H1 (cell line): ENCODE results near the gene SYN1.

Experiments
- CHD2 ChIP-seq: IDR thresholded peaks from 2 replicates; pipeline ENCODE4 v1.6.1; 2012; ENCODE audit warnings: low read length, improper control_type of control experiment
- EP300 ChIP-seq, 2 experiments: IDR thresholded peaks; 1 replicate in 1 of 2; 2 replicates in 1 of 2; pipeline ENCODE4 v1.6.1; 2011 to 2012; ENCODE audit warnings: low read depth in 2 of 2, low read length in 2 of 2, mild to moderate bottlenecking in 2 of 2, borderline replicate concordance in 1 of 2, inconsistent platforms in 1 of 2, moderate library complexity in 1 of 2
- EZH2 ChIP-seq: fragments of 200-600 bp; sonication (generic); IDR thresholded peaks from 2 replicates; pipeline ENCODE4 v1.7.1; 2012; ENCODE audit warnings: low read depth, mild to moderate bottlenecking, moderate library complexity, low read length, inconsistent platforms; ENCODE audit not compliant: severe bottlenecking
- HDAC2 ChIP-seq, 2 experiments: fragments of 300-600 bp in 1 of 2; sonication (generic) in 1 of 2; IDR thresholded peaks; 2 replicates each; pipeline ENCODE4 v1.6.1; 2011 to 2012; ENCODE audit warnings: low read depth in 2 of 2, low read length in 2 of 2, mild to moderate bottlenecking in 2 of 2, moderate library complexity in 2 of 2, borderline replicate concordance in 1 of 2, inconsistent platforms in 1 of 2
- HDAC6 ChIP-seq: IDR thresholded peaks from one replicate; pipeline ENCODE4 v1.7.1; 2012; ENCODE audit warnings: low read depth, mild to moderate bottlenecking, inconsistent platforms, low read length, moderate library complexity
- JUND ChIP-seq: IDR thresholded peaks from 2 replicates; pipeline ENCODE4 v1.6.1; 2011; ENCODE audit warnings: mild to moderate bottlenecking, improper control_type of control experiment, low read length
- MAFK ChIP-seq: IDR thresholded peaks from 2 replicates; pipeline ENCODE4 v1.6.1; 2012; ENCODE audit warnings: low read depth, mild to moderate bottlenecking, improper control_type of control experiment, low read length
- POLR2A ChIP-seq, 2 experiments: IDR thresholded peaks; 1 replicate in 1 of 2; 2 replicates in 1 of 2; pipeline ENCODE4 v1.6.1; 2011; ENCODE audit warnings: low read depth in 2 of 2, low read length in 2 of 2, mild to moderate bottlenecking in 2 of 2; ENCODE audit errors: control extremely low read depth in 1 of 2
- TF ChIP-seq, protein P1 (sequence below), 3 experiments: IDR thresholded peaks; 1 replicate in 2 of 3; 2 replicates in 1 of 3; pipeline versions ENCODE4 v1.5.1 to v1.6.1; 2011; ENCODE audit warnings: low read length in 3 of 3, mild to moderate bottlenecking in 3 of 3, inconsistent platforms in 2 of 3, low read depth in 1 of 3, moderate library complexity in 1 of 3; ENCODE audit not compliant: insufficient read depth in 1 of 3; ENCODE audit errors: control extremely low read depth in 1 of 3
- TF ChIP-seq, protein P2 (sequence below): IDR thresholded peaks from 2 replicates; pipeline ENCODE4 v1.6.1; 2012; ENCODE audit warnings: inconsistent platforms

DNA sequence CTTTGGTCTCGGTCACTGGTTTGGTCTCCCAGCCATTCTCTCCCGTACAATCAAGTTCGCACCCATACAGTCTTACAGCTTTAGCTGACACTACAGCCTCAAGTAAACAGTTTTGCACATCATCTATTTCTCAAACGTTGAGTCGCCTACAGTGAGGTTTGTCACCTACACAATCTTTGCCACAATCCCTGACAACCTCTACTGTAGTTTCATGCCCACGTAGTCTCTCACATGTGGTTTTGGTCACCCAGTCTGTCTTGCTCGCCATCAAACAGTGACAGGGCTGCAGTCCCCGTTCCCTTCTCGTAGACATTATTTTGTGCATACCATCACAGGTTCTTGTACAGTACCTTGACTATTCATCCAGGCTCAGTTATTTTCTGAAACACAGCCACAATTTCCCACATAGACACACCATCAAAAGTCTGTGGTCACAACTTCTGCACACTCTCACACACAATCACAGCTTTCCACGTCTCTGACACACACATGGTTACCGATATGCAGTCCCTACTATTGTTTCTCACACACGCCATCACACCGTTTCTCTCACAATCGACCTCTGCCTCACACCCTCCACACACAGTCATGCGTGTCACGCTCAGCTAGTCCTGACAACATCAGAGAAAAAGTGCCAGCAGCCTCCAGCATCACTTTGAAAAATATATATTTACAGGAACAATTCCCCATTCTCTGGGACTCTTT, 15.4 kb upstream of the SYN1 start:
- TF ChIP-seq, protein P1, sequence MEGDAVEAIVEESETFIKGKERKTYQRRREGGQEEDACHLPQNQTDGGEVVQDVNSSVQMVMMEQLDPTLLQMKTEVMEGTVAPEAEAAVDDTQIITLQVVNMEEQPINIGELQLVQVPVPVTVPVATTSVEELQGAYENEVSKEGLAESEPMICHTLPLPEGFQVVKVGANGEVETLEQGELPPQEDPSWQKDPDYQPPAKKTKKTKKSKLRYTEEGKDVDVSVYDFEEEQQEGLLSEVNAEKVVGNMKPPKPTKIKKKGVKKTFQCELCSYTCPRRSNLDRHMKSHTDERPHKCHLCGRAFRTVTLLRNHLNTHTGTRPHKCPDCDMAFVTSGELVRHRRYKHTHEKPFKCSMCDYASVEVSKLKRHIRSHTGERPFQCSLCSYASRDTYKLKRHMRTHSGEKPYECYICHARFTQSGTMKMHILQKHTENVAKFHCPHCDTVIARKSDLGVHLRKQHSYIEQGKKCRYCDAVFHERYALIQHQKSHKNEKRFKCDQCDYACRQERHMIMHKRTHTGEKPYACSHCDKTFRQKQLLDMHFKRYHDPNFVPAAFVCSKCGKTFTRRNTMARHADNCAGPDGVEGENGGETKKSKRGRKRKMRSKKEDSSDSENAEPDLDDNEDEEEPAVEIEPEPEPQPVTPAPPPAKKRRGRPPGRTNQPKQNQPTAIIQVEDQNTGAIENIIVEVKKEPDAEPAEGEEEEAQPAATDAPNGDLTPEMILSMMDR (IDR thresholded peaks at IDR 0.05; ENCODE audit: control extremely low read depth in 1 of 3, insufficient read depth in 1 of 3, low read depth in 1 of 3, low read length in 3 of 3): no peak
- no peak for TF ChIP-seq POLR2A (IDR thresholded peaks at IDR 0.05; ENCODE audit: control extremely low read depth in 1 of 2, low read depth in 2 of 2, low read length in 2 of 2)
- TF ChIP-seq HDAC6: no peak
- TF ChIP-seq, protein P2, sequence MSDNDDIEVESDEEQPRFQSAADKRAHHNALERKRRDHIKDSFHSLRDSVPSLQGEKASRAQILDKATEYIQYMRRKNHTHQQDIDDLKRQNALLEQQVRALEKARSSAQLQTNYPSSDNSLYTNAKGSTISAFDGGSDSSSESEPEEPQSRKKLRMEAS: no peak
- TF ChIP-seq JUND: no peak
- no peak for TF ChIP-seq EZH2
- TF ChIP-seq MAFK: no peak
- no peak for TF ChIP-seq CHD2
- no peak for TF ChIP-seq EP300 (IDR thresholded peaks at IDR 0.05; ENCODE audit: borderline replicate concordance in 1 of 2, low read depth in 2 of 2, low read length in 2 of 2)
- no peak for TF ChIP-seq HDAC2 (IDR thresholded peaks at IDR 0.05; ENCODE audit: borderline replicate concordance in 1 of 2, low read depth in 2 of 2, low read length in 2 of 2)
